PC-3 (cell line): ENCODE data around the gene PLSCR3. TPM values are rescaled to one million over a fixed set of nuclear protein-coding genes. Genes with fewer than 3 reads are reported as not detected.

Experiments used
- ATAC-seq: fragments of 200-7000 bp; cut with Tn5 transposase; 2 replicates; pipeline ENCODE4 v1.9.1; 2020; ENCODE audit warnings: mild to moderate bottlenecking, moderate library complexity
- BruUV-seq: library from RNA; stranded (reverse); fragments of 400-500 nt; replicated peaks from 2 replicates; lab custom pipeline; 2021; lab: Mats Ljungman, UMichigan
- CTCF ChIA-PET: fragments of 300-600 bp; sonication (Branson Sonifier 250); formaldehyde crosslinking; loops from one replicate; lab custom pipeline; 2022; ENCODE audit warnings: antibody characterized with exemption; lab: Charles Lee
- POLR2A ChIA-PET: fragments of 300-600 bp; sonication (Branson Sonifier 250); formaldehyde crosslinking; loops from one replicate; lab custom pipeline; 2022; ENCODE audit warnings: antibody characterized with exemption; ENCODE audit not compliant: unreplicated experiment; lab: Charles Lee
- DNase-seq: peaks from one replicate; pipeline ENCODE4 v3.0.0-alpha.2; 2015
- H2AFZ ChIP-seq: fragments of 300-600 bp; sonication (generic); 2 replicates; pipeline ENCODE4 v1.6.0; 2016; ENCODE audit warnings: antibody characterized with exemption, low read length
- H3F3A ChIP-seq: fragments of 300-600 bp; sonication (generic); one replicate; pipeline ENCODE4 v1.6.0; 2017; ENCODE audit warnings: antibody characterized with exemption, low read length, control low read depth, mild to moderate bottlenecking; ENCODE audit not compliant: unreplicated experiment
- H3K27ac ChIP-seq: fragments of 300-600 bp; sonication (generic); 2 replicates; pipeline ENCODE4 v1.5.1; 2016; ENCODE audit warnings: mild to moderate bottlenecking, low read length
- H3K27me3 ChIP-seq: fragments of 300-600 bp; sonication (generic); 2 replicates; pipeline ENCODE4 v1.6.1; 2016; ENCODE audit warnings: low read length, mixed read lengths
- H3K36me3 ChIP-seq: fragments of 300-600 bp; sonication (generic); 2 replicates; pipeline ENCODE4 v1.6.1; 2016; ENCODE audit warnings: low read depth, mixed run types, low read length, mixed read lengths
- H3K4me1 ChIP-seq: fragments of 300-600 bp; sonication (generic); 2 replicates; pipeline ENCODE4 v1.5.1; 2016; ENCODE audit warnings: low read length; ENCODE audit not compliant: insufficient read depth
- H3K4me2 ChIP-seq: fragments of 300-600 bp; sonication (generic); 2 replicates; pipeline ENCODE4 v1.6.0; 2016; ENCODE audit warnings: low read length
- H3K4me3 ChIP-seq: fragments of 300-600 bp; sonication (generic); 2 replicates; pipeline ENCODE4 v1.5.1; 2016; ENCODE audit warnings: mild to moderate bottlenecking, low read length, mixed read lengths
- H3K79me2 ChIP-seq: fragments of 300-600 bp; sonication (generic); 2 replicates; pipeline ENCODE4 v1.6.1; 2017; ENCODE audit warnings: low read length, mixed read lengths
- H3K9ac ChIP-seq: fragments of 300-600 bp; sonication (generic); 2 replicates; pipeline ENCODE4 v1.6.0; 2016; ENCODE audit warnings: mild to moderate bottlenecking, low read length
- H3K9me2 ChIP-seq: fragments of 300-600 bp; sonication (generic); replicated peaks from 2 replicates; pipeline ENCODE4 v1.6.1; 2016; ENCODE audit warnings: mixed run types, low read length, mixed read lengths
- H3K9me3 ChIP-seq: fragments of 300-600 bp; sonication (generic); 2 replicates; pipeline ENCODE4 v1.6.1; 2016; ENCODE audit warnings: low read length, mixed read lengths
- H4K20me1 ChIP-seq: fragments of 300-600 bp; sonication (generic); 2 replicates; pipeline ENCODE4 v1.6.1; 2016; ENCODE audit warnings: low read length, mixed read lengths
- EZH2 ChIP-seq: fragments of 300-600 bp; sonication (generic); IDR thresholded peaks from one replicate; pipeline ENCODE4 v1.6.1; 2017; ENCODE audit warnings: antibody characterized with exemption, mild to moderate bottlenecking, low read length; ENCODE audit not compliant: unreplicated experiment
- EZH2phosphoT487 ChIP-seq: fragments of 300-600 bp; sonication (generic); IDR thresholded peaks from 2 replicates; pipeline ENCODE4 v1.6.1; 2018; ENCODE audit warnings: mild to moderate bottlenecking, antibody characterized with exemption, low read length, borderline replicate concordance
- intact Hi-C: fragments of 100-400 bp; cut with micrococcal nuclease; formaldehyde crosslinking; loops from 2 replicates; pipeline ENCODE4 v1.9.0; 2023
- total RNA-seq: library from RNA; depleted of rRNA; stranded (reverse); fragments of >200 nt; gene quantifications from 2 replicates; pipeline ENCODE4 v1.2.3, GENCODE V29; 2014
- TF ChIP-seq, protein P1 (sequence below): fragments of 300-600 bp; sonication (generic); conservative IDR thresholded peaks from 2 replicates; pipeline ENCODE4 v1.5.1; 2017; ENCODE audit warnings: antibody characterized with exemption, low read depth, mild to moderate bottlenecking, low read length

Gene PLSCR3
- total RNA-seq, 1 experiment from 2014 or later: 62.7 TPM

DNA sequence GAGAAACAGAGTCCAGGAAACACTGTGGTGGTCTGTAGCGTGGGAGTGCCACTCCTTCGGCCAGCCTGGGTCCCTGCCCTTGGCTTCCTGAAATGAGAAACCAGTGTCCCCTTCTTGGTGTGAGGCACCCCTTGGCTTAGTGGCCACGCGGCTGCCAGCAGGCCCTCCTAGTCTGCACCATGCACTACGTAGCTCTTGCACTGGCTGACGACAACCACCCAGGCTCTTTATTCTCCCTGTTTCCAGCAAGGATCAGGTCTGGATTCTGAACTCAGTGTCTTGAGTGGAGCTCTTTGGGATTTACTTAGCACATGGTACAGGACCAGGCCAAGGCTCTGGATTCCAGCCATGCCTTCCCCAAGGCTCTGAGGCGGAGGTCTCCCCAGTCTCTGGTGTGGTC is 33.2 kb upstream of the PLSCR3 start:
- H3K4me3 ChIP-seq: no peak overlapping the region
- H3K4me1 ChIP-seq: no peaks in the 10 kb centered on the region
- TF ChIP-seq, protein P1, sequence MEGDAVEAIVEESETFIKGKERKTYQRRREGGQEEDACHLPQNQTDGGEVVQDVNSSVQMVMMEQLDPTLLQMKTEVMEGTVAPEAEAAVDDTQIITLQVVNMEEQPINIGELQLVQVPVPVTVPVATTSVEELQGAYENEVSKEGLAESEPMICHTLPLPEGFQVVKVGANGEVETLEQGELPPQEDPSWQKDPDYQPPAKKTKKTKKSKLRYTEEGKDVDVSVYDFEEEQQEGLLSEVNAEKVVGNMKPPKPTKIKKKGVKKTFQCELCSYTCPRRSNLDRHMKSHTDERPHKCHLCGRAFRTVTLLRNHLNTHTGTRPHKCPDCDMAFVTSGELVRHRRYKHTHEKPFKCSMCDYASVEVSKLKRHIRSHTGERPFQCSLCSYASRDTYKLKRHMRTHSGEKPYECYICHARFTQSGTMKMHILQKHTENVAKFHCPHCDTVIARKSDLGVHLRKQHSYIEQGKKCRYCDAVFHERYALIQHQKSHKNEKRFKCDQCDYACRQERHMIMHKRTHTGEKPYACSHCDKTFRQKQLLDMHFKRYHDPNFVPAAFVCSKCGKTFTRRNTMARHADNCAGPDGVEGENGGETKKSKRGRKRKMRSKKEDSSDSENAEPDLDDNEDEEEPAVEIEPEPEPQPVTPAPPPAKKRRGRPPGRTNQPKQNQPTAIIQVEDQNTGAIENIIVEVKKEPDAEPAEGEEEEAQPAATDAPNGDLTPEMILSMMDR: no peak
- TF ChIP-seq EZH2 (no peak), EZH2phosphoT487 (no peak)
- POLR2A ChIA-PET: no interaction called here
- H3K27me3 ChIP-seq: no peaks in the 10 kb centered on the region
- ATAC-seq: no peak
- H3K4me2 ChIP-seq: no peak overlapping the region
- no peak overlapping the region for H2AFZ ChIP-seq
- intact Hi-C loops: no loop called here
- H3K9ac ChIP-seq: no peak overlapping the region
- no peak for DNase-seq
- CTCF ChIA-PET: no interaction called here
- no peaks in the 10 kb centered on the region for H3K36me3 ChIP-seq
- no peaks in the 10 kb centered on the region for H3K79me2 ChIP-seq
- no peaks in the 10 kb centered on the region for H3K9me3 ChIP-seq
- BruUV-seq: no TSS peak
- no peak overlapping the region for H3K27ac ChIP-seq
- no peaks in the 10 kb centered on the region for H4K20me1 ChIP-seq
- H3F3A ChIP-seq: no peaks in the 10 kb centered on the region
- no peaks in the 10 kb centered on the region for H3K9me2 ChIP-seq

DNA sequence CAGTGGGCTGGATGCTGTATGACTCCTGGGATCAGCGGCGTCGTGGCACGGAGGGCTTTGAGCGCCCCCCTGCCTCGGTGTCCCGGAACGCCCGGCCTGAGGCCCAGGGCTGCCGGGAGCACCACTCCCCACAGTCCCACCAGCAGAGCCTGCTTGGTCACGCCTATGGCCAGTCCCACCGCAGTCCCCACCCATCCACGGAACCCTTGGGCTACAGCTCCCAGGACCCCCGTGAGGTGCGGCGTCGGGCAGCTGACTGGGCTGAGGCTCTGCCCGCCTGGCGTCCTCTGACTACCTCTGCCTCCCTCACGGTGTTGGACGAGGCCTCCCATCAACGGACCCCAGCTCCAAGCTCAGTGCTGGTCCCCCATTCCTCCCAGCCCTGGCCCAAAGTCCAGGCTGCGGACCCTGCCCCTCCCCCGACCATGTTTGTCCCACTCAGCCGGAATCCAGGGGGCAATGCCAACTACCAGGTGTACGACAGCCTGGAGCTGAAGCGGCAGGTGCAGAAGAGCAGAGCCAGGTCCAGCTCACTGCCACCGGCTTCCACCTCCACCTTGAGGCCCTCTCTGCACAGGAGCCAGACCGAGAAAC is 32.7 kb upstream of the PLSCR3 start:
- H3K4me1 ChIP-seq: no peaks in the 10 kb centered on the region
- POLR2A ChIA-PET: no interaction called here
- no peaks in the 10 kb centered on the region for H3F3A ChIP-seq
- TF ChIP-seq, protein P1: no peak
- TF ChIP-seq EZH2 (no peak), EZH2phosphoT487 (no peak)
- no peak overlapping the region for H2AFZ ChIP-seq
- no peaks in the 10 kb centered on the region for H3K79me2 ChIP-seq
- H3K9me3 ChIP-seq: no peaks in the 10 kb centered on the region
- no peak overlapping the region for H3K27ac ChIP-seq
- H4K20me1 ChIP-seq: no peaks in the 10 kb centered on the region
- H3K36me3 ChIP-seq: no peaks in the 10 kb centered on the region
- intact Hi-C loops: no loop called here
- no peak overlapping the region for H3K4me3 ChIP-seq
- ATAC-seq (no peak), DNase-seq (no peak)
- no peak overlapping the region for H3K9ac ChIP-seq
- no peaks in the 10 kb centered on the region for H3K9me2 ChIP-seq
- H3K27me3 ChIP-seq: no peaks in the 10 kb centered on the region
- no peak overlapping the region for H3K4me2 ChIP-seq
- no TSS peak for BruUV-seq
- CTCF ChIA-PET: no interaction called here

DNA sequence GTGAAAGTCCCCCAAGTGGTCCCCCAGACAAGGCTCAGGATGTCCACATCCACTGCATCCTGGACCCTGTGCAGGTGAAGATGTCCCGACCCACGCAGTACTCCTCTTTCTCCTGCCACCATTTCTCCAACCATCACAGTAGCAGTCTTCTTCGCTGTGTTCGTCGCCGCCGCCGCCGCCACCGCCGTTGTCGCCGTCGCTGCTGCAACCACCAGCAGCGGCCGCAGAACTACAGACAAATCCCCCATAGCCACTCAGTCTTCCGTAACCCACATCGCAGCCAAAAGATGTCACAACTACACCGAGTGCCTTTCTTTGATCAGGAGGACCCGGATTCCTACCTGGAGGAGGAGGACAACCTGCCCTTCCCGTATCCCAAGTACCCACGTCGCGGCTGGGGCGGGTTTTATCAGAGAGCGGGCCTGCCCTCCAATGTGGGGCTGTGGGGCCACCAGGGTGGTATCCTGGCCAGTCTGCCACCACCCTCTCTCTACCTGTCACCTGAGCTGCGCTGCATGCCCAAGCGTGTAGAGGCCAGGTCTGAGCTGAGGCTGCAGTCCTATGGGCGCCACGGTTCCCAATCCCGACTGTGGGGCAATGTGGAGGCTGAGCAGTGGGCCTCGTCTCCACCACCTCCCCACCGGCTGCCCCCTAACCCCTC is 32.0 kb upstream of the PLSCR3 start:
- Histone ChIP-seq H3K4me3 (no peak overlapping the region), H3K9ac (no peak overlapping the region), H4K20me1 (no peaks in the 10 kb centered on the region), H3K9me3 (no peaks in the 10 kb centered on the region), H2AFZ (no peak overlapping the region), H3K36me3 (no peaks in the 10 kb centered on the region), H3K4me1 (no peaks in the 10 kb centered on the region), H3K4me2 (no peak overlapping the region), H3K27ac (no peak overlapping the region), H3K79me2 (no peaks in the 10 kb centered on the region), H3K27me3 (no peaks in the 10 kb centered on the region), H3K9me2 (no peaks in the 10 kb centered on the region), H3F3A (no peaks in the 10 kb centered on the region)
- BruUV-seq: no TSS peak
- intact Hi-C loops: no loop called here
- ATAC-seq (no peak), DNase-seq (no peak)
- CTCF ChIA-PET: no interaction called here
- TF ChIP-seq, protein P1: no peak
- TF ChIP-seq EZH2phosphoT487: no peak
- no peak for TF ChIP-seq EZH2
- POLR2A ChIA-PET: no interaction called here
